Nasal cavity respiratory epithelium epithelial cell of viscerocranial mucosa (primary cell): ENCODE data around the gene ALDH3B1. TPM values are rescaled to one million over a fixed set of nuclear protein-coding genes. Genes with fewer than 3 reads are reported as not detected.

Experiments used
- total RNA-seq: library from RNA; depleted of rRNA; stranded (reverse); fragments of >200 nt; gene quantifications from 2 replicates; pipeline ENCODE4 v1.2.3, GENCODE V29; 2014

Gene ALDH3B1
- total RNA-seq, result 1.0 and 3.0 TPM in 2 replicates

DNA sequence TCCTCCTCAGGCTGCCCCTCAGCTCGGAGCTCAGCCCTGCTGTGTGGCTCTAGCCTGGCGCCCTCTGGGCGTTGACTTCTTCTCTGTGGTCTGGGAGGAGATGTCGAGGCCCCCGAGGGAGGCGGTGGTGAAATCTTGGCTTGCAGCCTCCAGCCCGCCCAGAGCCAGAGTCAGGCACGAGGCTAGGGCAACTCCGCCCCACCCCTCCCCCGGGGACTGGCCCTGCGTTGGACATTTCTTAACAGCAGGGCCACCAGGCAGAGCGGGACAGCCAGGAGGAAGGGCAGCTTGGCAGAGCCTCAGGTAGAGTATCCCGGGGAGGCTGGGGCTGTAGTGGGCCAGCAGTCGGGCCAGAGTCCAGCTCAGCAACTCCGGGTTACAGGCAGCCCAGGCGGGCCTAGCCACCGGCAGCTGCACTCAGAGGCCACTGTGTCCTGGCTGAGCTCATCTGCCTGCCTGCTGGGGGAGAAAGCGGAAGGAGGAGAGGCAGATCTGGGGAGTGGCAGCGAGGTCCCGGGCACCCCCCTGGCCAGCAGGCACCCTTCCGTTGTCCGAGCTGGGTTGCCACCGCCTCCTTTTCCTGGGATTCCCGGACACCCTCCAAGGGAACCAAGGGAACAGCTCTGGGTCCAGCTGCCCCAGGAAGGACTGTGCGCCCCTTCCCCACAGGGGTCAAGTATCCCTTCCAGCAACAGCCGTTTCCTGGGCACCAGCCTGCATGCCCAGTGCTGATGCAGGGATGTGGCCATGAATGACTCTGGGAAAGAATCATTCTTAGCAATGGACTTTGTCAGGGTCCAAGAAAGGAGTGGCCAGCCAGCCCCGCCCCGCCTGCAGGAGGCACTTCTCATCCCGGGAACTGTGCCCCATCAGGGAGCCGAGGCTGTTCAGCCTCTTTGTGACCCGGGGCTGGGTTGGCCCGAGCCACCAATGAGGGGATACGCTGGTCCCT lies at the start of gene ALDH3B1:
Gene ALDH3B1 (plus strand): TSS at position 238 of the 952 bp plus-strand sequence. CDS start 4,971 bp downstream, outside the sequence.

DNA sequence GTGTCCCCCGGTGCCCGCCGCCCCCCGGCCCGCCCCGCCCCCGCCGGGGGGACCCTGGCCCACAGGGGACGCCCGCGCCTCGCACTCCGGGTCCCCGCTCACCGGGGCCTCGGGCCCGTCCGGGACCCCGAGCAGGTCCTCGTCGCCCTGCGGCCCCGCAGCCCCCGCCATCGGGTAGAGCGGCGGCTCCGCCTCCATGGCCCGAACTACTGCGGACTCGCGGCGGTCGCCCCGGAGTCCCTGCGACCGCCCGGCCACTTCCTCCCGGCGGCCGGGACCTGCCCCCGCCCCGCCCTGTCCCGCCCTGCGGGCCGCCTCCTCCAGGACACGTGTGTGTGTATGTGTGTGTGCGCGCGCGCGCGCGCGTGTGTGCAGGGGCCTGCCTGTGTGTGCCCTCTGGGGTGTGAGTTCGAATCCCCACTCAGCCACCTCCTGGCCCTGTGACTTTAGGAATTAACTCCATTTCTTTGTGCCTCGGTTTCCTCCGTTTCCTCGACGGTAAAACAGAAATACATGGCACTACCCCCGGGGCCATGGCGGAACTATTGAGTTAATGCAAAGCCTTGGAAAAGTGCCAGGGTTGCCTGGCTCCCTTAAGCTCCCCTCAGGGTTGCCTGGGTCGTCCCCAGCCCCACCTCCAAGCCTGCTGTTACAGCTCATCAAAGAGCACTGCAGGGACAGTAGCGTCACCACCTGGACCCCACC lies 6.1 kb upstream of the ALDH3B1 start, which contains the start of gene UNC93B1:
Gene UNC93B1 (minus strand): TSS at position 252 of the 705 bp plus-strand sequence. CDS start 54 bp downstream, at position 198.

GRCh38 chr11:68030318-68031143 lies 20.4 kb downstream of the ALDH3B1 start, which contains the start of gene NDUFS8:
NDUFS8 (plus strand) TSS chr11:68030681; CDS start chr11:68032152, 1,471 bp downstream.

DNA sequence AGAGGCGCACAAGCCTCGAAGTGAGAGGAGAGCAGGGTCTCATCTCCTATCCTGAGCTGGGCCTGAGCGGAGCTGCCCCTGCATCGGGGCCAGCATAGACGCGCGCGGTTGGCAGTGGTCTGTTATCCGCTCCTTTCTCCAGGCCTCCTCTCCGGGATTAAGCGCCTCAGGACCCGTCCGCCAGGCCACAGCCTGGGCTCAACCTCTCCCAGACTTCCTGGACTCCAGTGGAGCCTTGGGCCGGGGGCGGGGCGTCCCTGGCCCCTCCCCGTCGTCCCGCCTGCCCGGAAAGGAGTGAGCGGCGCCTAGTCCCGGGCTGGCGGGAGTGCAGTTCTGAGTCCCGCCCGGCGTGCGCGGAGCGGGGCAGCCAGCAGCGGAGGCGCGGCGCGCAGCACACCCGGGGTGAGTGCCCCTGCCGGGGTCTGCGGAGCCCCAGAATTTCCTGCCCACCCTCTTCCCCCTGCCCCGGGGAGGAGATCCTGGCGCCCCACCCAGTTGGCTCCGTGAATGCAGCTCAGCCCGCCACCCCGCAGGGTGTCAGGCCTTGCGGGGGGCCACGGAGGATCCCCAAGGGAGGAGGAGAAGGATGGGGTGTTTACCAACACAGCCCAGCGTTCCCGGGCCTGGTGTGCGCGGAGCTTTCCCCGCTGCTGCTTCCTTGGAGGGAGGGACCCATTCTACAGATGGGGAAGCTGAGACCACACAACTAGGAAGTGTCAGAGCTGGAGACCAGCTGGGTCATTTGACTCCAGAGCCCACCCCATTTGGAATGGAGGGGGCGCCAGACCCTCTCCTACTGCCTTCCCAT lies 28.8 kb downstream of the ALDH3B1 start, which contains the start of gene TCIRG1:
Gene TCIRG1 (plus strand): TSS at position 308 of the 808 bp plus-strand sequence. CDS start 2,247 bp downstream, outside the sequence.

Other genes with a start within 250 kb of the ALDH3B1 start
- 26.3 and 29.1 TPM in 2 replicates for gene UNC93B1, start 6.2 kb upstream of the ALDH3B1 start, total RNA-seq
- 97.7 and 109 TPM in 2 replicates for gene NDUFS8, start 20.4 kb downstream of the ALDH3B1 start, total RNA-seq
- 21.5 and 53.5 TPM in 2 replicates for gene TCIRG1, start 28.7 kb downstream of the ALDH3B1 start, total RNA-seq
- 4.1 and 8.4 TPM in 2 replicates for gene CHKA, start 111.1 kb downstream of the ALDH3B1 start, total RNA-seq
- gene KMT5B, start 203.0 kb downstream of the ALDH3B1 start, total RNA-seq, result 41.7 and 47.4 TPM in 2 replicates